Liver (tissue), 3 donors: ENCODE results near the gene NUP50.

Experiments used
- FOXA1 ChIP-seq: IDR thresholded peaks from 2 replicates; pipeline ENCODE4 v1.6.1; 2016; ENCODE audit warnings: antibody characterized with exemption
- GABPA ChIP-seq, 2 donors: IDR thresholded peaks in 1 of 2; conservative IDR thresholded peaks in 1 of 2; 2 replicates each; pipeline ENCODE4 v1.6.1; 2016; ENCODE audit warnings: antibody characterized with exemption in 2 of 2, mild to moderate bottlenecking in 1 of 2, moderate library complexity in 1 of 2
- JUND ChIP-seq, 2 donors: IDR thresholded peaks; 2 replicates each; pipeline ENCODE4 v1.6.1; 2016; ENCODE audit warnings: antibody characterized with exemption in 2 of 2
- RAD21 ChIP-seq, 2 donors: IDR thresholded peaks; 2 replicates each; pipeline ENCODE4 v1.6.1; 2016; ENCODE audit warnings: antibody characterized with exemption in 2 of 2, mild to moderate bottlenecking in 2 of 2
- TAF1 ChIP-seq: conservative IDR thresholded peaks from 2 replicates; pipeline ENCODE4 v1.6.1; 2016; ENCODE audit warnings: antibody characterized with exemption, mild to moderate bottlenecking
- TF ChIP-seq, protein P1 (sequence below): fragments of 150-350 bp; IDR thresholded peaks from 2 replicates; pipeline ENCODE4 v1.5.1; 2017; ENCODE audit warnings: improper control_type of control experiment, low read depth, low read length; ENCODE audit not compliant: missing input control
- TF ChIP-seq, protein P2 (sequence below): IDR thresholded peaks from 2 replicates; pipeline ENCODE4 v1.6.1; 2016; ENCODE audit warnings: antibody characterized with exemption
- donor health status: healthy.
- donor health status: healthy.

DNA sequence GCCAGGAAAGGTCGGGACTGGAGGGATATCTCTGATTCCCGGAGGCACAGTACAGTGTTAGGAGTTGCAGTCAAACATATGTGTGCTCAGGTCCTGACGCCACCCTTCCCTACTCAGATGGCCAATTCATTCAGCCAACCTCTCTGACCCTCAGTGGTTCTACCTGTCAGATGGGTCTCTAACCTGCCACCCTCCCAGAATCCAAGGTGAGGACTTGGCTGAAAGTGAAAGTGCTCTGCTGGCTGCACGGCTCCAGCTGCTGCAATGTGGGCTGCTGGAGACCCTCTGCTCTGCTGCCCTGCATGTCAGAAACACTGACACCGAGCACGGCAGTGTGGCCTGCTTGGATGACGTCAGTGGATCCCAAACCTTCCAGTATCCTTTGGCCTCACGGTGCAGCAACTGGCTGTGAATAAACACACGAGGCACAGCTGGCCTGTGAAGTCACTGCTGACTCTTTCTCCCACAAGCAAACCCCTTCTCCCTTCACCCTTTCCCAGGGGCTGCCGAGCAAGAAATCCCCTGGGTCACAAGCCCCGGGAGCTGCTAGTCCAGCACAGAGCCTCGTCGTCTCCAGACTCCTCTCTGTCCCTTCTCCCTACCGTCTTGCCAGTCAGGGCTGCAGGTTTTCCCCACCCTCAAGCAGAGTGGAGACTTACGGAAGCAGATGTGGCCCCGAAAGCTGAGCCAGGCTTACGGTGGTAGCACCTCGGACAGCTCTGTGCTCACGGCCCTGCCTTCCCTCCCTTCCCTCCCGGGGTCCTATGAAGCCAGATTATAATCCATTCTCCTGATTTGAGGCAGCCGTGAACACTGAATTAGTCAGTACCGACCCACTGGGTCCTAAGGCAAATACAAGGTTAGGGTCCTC, 52.6 kb downstream of the NUP50 start:
- TF ChIP-seq, protein P1, sequence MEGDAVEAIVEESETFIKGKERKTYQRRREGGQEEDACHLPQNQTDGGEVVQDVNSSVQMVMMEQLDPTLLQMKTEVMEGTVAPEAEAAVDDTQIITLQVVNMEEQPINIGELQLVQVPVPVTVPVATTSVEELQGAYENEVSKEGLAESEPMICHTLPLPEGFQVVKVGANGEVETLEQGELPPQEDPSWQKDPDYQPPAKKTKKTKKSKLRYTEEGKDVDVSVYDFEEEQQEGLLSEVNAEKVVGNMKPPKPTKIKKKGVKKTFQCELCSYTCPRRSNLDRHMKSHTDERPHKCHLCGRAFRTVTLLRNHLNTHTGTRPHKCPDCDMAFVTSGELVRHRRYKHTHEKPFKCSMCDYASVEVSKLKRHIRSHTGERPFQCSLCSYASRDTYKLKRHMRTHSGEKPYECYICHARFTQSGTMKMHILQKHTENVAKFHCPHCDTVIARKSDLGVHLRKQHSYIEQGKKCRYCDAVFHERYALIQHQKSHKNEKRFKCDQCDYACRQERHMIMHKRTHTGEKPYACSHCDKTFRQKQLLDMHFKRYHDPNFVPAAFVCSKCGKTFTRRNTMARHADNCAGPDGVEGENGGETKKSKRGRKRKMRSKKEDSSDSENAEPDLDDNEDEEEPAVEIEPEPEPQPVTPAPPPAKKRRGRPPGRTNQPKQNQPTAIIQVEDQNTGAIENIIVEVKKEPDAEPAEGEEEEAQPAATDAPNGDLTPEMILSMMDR, result no peak
- TF ChIP-seq TAF1 (no peak), RAD21 (IDR thresholded peaks at IDR 0.05) (no peak), JUND (IDR thresholded peaks at IDR 0.05) (no peak), GABPA (IDR thresholded peaks at IDR 0.05 in 1 of 2, conservative IDR thresholded peaks at IDR 0.05 in 1 of 2) (no peak), FOXA1 (no peak)
- TF ChIP-seq, protein P2, sequence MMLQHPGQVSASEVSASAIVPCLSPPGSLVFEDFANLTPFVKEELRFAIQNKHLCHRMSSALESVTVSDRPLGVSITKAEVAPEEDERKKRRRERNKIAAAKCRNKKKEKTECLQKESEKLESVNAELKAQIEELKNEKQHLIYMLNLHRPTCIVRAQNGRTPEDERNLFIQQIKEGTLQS, result no peak
